ENCODE measurements around the gene CHD5. TPM values are rescaled to one million over a fixed set of nuclear protein-coding genes. Genes with fewer than 3 reads are reported as not detected.

The CHD5 gene
- total and polyA plus RNA-seq, 2 of the 4 experiments (the other 2 are of a cell fraction), result under 0.01 to 0.09 TPM

DNA sequence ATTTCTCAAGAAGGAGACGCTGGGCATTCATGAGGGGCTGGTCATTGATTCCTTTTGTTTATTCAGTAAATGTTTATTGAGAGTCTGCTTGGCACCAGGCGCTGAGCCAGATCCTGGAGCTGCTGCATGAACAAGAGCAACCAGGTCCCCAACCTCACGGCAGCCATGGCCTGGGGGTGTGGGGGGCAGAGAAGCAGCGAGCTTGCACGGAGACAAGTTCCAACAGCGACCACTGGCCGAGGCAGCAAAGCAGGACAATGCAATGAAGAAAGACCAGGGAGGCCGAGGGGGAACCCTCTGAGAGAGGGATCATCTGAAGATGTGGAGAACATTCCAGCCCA, 126.9 kb downstream of the CHD5 start:
- ChIA-PET POLR2A (ENCODE audit: unreplicated experiment) (interaction anchor here (0.5 kb wide), 1 partner anchor 162 kb away, joined by 15 read pairs; no protein-coding TSS in a partner anchor), CTCF (interaction anchor here (0.6 kb wide), 2 partner anchors 9 to 192 kb away, joined by 3 read pairs; no protein-coding TSS in a partner anchor)
- Histone ChIP-seq H3K27ac (ENCODE audit: insufficient read depth, low read length) (no peak overlapping the region), H3K56ac (ENCODE audit: extremely low read depth, insufficient read depth, low read length) (no peak overlapping the region), H4K91ac (ENCODE audit: insufficient read depth, low read depth, low read length) (no peak overlapping the region), H4K20me1 (ENCODE audit: insufficient read depth, low read length) (peaks cover 6% of the 10 kb centered on the region; the same call in 1 of the 2 replicates), H3K4me3 (ENCODE audit: insufficient read depth, low read depth, low read length) (no peak overlapping the region), H4K8ac (ENCODE audit: low read depth in 2 of 2, low read length in 2 of 2) (no peak overlapping the region), H2AFZ (replicated peaks; ENCODE audit: low read length, poor library complexity) (no peak overlapping the region), H2AK9ac (replicated peaks; ENCODE audit: low read depth, low read length, poor library complexity) (no peak overlapping the region), H3K9me3 (ENCODE audit: control insufficient read depth, insufficient read depth, low read length) (no peaks in the 10 kb centered on the region), H2BK15ac (ENCODE audit: low read depth, low read length) (no peak overlapping the region), H3K27me3 (ENCODE audit: control insufficient read depth, insufficient read depth, low read length) (peaks cover 6% of the 10 kb centered on the region; the same call in 1 of the 2 replicates), H3K9me1 (ENCODE audit: insufficient read depth, low read length) (no peaks in the 10 kb centered on the region), H3K14ac (replicated peaks; ENCODE audit: low read depth, low read length) (no peak overlapping the region), H3K36me3 (ENCODE audit: control insufficient read depth, insufficient read depth, low read length) (no peaks in the 10 kb centered on the region), H3K79me1 (ENCODE audit: low read depth in 1 of 2, low read length in 2 of 2) (no peaks in the 10 kb centered on the region), H3K9ac (ENCODE audit: low read depth, low read length) (no peak overlapping the region), H3K23ac (ENCODE audit: low read depth, low read length) (no peak overlapping the region), H4K5ac (ENCODE audit: low read depth, low read length) (no peak overlapping the region), H2BK20ac (ENCODE audit: low read depth, low read length) (no peak overlapping the region), H3K4me2 (ENCODE audit: low read depth, low read length) (no peak overlapping the region), H3K4me1 (ENCODE audit: control insufficient read depth, insufficient read depth, low read length) (no peaks in the 10 kb centered on the region), H2BK120ac (ENCODE audit: low read depth, low read length) (no peak overlapping the region), H2BK5ac (ENCODE audit: low read depth, low read length, poor library complexity, severe bottlenecking) (no peak overlapping the region), H3K4ac (ENCODE audit: low read depth, low read length) (no peak overlapping the region), H2AK5ac (ENCODE audit: low read depth, low read length) (no peak overlapping the region), H3K18ac (ENCODE audit: low read depth, low read length) (no peak overlapping the region)
- dilution Hi-C loops (cut with HindIII; ENCODE audit: low sequenced_read_pairs, unreplicated experiment) (no loop called here), in situ Hi-C loops (cut with MboI; ENCODE audit: low sequenced_read_pairs) (no loop called here), intact Hi-C loops (cut with micrococcal nuclease) (loop anchor here (1.0 to 5.0 kb wide), 3 partner anchors 119 to 192 kb away; no protein-coding TSS in a partner anchor)
- ATAC-seq (ENCODE audit: low read depth) (no peak), DNase-seq (no peak)
- 18% methylated on average over 5 of the region's 8 CpGs; no CpG with 5 or more reads in 1 of the 2 experiments for WGBS, 2 experiments (ENCODE audit: extremely low coverage in 2 of 2, insufficient read length in 1 of 2)
- BruUV-seq (replicated peaks), result no TSS peak
- TF ChIP-seq NFE2L2 (IDR thresholded peaks at IDR 0.05; ENCODE audit: low read depth, low read length) (no peak), RFX5 (IDR thresholded peaks at IDR 0.05; ENCODE audit: low read depth, low read length) (no peak), MAFK (IDR thresholded peaks at IDR 0.05; ENCODE audit: low read depth, low read length) (no peak), BHLHE40 (IDR thresholded peaks at IDR 0.05; ENCODE audit: low read depth, low read length) (no peak), POLR2A (IDR thresholded peaks at IDR 0.05; ENCODE audit: low read depth, low read length) (no peak)
- TF ChIP-seq, protein P1, sequence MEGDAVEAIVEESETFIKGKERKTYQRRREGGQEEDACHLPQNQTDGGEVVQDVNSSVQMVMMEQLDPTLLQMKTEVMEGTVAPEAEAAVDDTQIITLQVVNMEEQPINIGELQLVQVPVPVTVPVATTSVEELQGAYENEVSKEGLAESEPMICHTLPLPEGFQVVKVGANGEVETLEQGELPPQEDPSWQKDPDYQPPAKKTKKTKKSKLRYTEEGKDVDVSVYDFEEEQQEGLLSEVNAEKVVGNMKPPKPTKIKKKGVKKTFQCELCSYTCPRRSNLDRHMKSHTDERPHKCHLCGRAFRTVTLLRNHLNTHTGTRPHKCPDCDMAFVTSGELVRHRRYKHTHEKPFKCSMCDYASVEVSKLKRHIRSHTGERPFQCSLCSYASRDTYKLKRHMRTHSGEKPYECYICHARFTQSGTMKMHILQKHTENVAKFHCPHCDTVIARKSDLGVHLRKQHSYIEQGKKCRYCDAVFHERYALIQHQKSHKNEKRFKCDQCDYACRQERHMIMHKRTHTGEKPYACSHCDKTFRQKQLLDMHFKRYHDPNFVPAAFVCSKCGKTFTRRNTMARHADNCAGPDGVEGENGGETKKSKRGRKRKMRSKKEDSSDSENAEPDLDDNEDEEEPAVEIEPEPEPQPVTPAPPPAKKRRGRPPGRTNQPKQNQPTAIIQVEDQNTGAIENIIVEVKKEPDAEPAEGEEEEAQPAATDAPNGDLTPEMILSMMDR (conservative IDR thresholded peaks at IDR 0.05; ENCODE audit: low read depth, low read length), result no peak

Measured in IMR-90 (cell line).